Retina (tissue), 1 donor: ENCODE data around the gene GP2.
A peak's percentile ranks its signal among the peaks of the same experiment; 100 is the strongest.

Source experiments
- DNase-seq: peaks from one replicate; pipeline ENCODE4 v3.0.0-alpha.2; 2016

Gene GP2

GRCh38 chr16:20302389-20302788, 24.9 kb downstream of the GP2 start:
- no peak for DNase-seq

GRCh38 chr16:20301840-20302239, 25.5 kb downstream of the GP2 start:
- no peak for DNase-seq

- peak; percentile 71 for DNase-seq
These were observed 26.8 kb downstream of the GP2 start for GRCh38 chr16:20300312-20301097.

- DNase-seq = no peak
These were observed 28.9 kb downstream of the GP2 start for GRCh38 chr16:20298452-20298851.

- peak; percentile 78 for DNase-seq
These were observed 35.8 kb downstream of the GP2 start for GRCh38 chr16:20291208-20292206.

- no peak for DNase-seq
These were observed 37.7 kb downstream of the GP2 start for GRCh38 chr16:20289571-20289970.

GRCh38 chr16:20285993-20286499, 41.3 kb downstream of the GP2 start:
- DNase-seq = no peak

GRCh38 chr16:20280259-20280658, 47.1 kb downstream of the GP2 start:
- no peak for DNase-seq

- no peak for DNase-seq
These were observed 55.4 kb downstream of the GP2 start for GRCh38 chr16:20271893-20272292.

- no peak for DNase-seq
These were observed 58.9 kb downstream of the GP2 start for GRCh38 chr16:20268409-20268808.

- DNase-seq = no peak
These were observed 62.3 kb downstream of the GP2 start for GRCh38 chr16:20265019-20265418.

- no peak for DNase-seq
These were observed 64.0 kb downstream of the GP2 start for GRCh38 chr16:20263138-20263855.

GRCh38 chr16:20262248-20262647, 65.1 kb downstream of the GP2 start:
- DNase-seq = no peak

- DNase-seq = no peak
These were observed 66.9 kb downstream of the GP2 start for GRCh38 chr16:20260215-20261009.
